H9 (cell line): ENCODE results near the gene SLC16A4. TPM values are rescaled to one million over a fixed set of nuclear protein-coding genes. Genes with fewer than 3 reads are reported as not detected.

Source experiments
- DNase-seq: peaks from one replicate; pipeline ENCODE4 v3.0.0-alpha.2; 2017
- H2AFZ ChIP-seq: one replicate; pipeline ENCODE4 v1.6.1; 2013; ENCODE audit warnings: mild to moderate bottlenecking, low read length, control low read depth, moderate library complexity
- H2AK5ac ChIP-seq: 2 replicates; pipeline ENCODE4 v1.6.1; 2013; ENCODE audit warnings: low read length, control low read depth, mixed read lengths; ENCODE audit not compliant: insufficient read length
- H2BK120ac ChIP-seq: one replicate; pipeline ENCODE4 v1.6.1; 2013; ENCODE audit warnings: low read depth, mild to moderate bottlenecking, low read length, control low read depth, inconsistent platforms; ENCODE audit not compliant: poor library complexity, severe bottlenecking
- H2BK12ac ChIP-seq: 2 replicates; pipeline ENCODE4 v1.6.1; 2013; ENCODE audit warnings: low read length, control low read depth, mixed read lengths, low read depth; ENCODE audit not compliant: insufficient read length
- H2BK15ac ChIP-seq: 2 replicates; pipeline ENCODE4 v1.6.1; 2013; ENCODE audit warnings: low read depth, low read length, control low read depth
- H2BK20ac ChIP-seq: one replicate; pipeline ENCODE4 v1.6.1; 2013; ENCODE audit warnings: low read depth, mild to moderate bottlenecking, low read length, control low read depth, inconsistent platforms; ENCODE audit not compliant: poor library complexity, severe bottlenecking
- H2BK5ac ChIP-seq: 2 replicates; pipeline ENCODE4 v1.6.1; 2013; ENCODE audit warnings: low read length, control low read depth, mixed read lengths; ENCODE audit not compliant: insufficient read length
- H3K14ac ChIP-seq: 2 replicates; pipeline ENCODE4 v1.6.1; 2013; ENCODE audit warnings: low read length, control low read depth; ENCODE audit not compliant: insufficient read depth
- H3K18ac ChIP-seq: 2 replicates; pipeline ENCODE4 v1.6.1; 2013; ENCODE audit warnings: low read depth, mild to moderate bottlenecking, mixed read lengths, low read length, control low read depth; ENCODE audit not compliant: insufficient read length
- H3K23ac ChIP-seq: 2 replicates; pipeline ENCODE4 v1.6.1; 2013; ENCODE audit warnings: low read length, control low read depth, mixed read lengths, low read depth; ENCODE audit not compliant: insufficient read length
- H3K23me2 ChIP-seq: 2 replicates; pipeline ENCODE4 v1.6.1; 2013; ENCODE audit warnings: low read depth, mild to moderate bottlenecking, mixed read lengths, low read length, control low read depth; ENCODE audit not compliant: insufficient read length, poor library complexity, severe bottlenecking
- H3K27ac ChIP-seq: 2 replicates; pipeline ENCODE4 v1.5.1; 2013; ENCODE audit warnings: low read length, control low read depth, mixed read lengths, low read depth; ENCODE audit not compliant: insufficient read length
- H3K27me3 ChIP-seq: 2 replicates; pipeline ENCODE4 v1.6.1; 2013; ENCODE audit warnings: low read length, control low read depth, inconsistent platforms; ENCODE audit not compliant: insufficient read depth
- H3K4ac ChIP-seq: 2 replicates; pipeline ENCODE4 v1.6.1; 2013; ENCODE audit warnings: low read depth, mild to moderate bottlenecking, control low read depth, inconsistent platforms, low read length, moderate library complexity
- H3K4me1 ChIP-seq: 2 replicates; pipeline ENCODE4 v1.6.1; 2013; ENCODE audit warnings: low read length, control low read depth, inconsistent platforms; ENCODE audit not compliant: insufficient read depth
- H3K4me2 ChIP-seq: 2 replicates; pipeline ENCODE4 v1.6.1; 2013; ENCODE audit warnings: low read length, control low read depth, mixed read lengths; ENCODE audit not compliant: insufficient read length, insufficient read depth
- H3K56ac ChIP-seq: 2 replicates; pipeline ENCODE4 v1.6.1; 2013; ENCODE audit warnings: low read depth, mild to moderate bottlenecking, mixed read lengths, low read length, control low read depth; ENCODE audit not compliant: insufficient read length
- H3K79me1 ChIP-seq: 2 replicates; pipeline ENCODE4 v1.6.1; 2013; ENCODE audit warnings: low read depth, mild to moderate bottlenecking, moderate library complexity, low read length, control low read depth, inconsistent platforms; ENCODE audit not compliant: insufficient read depth, poor library complexity, severe bottlenecking
- H3K79me2 ChIP-seq: 2 replicates; pipeline ENCODE4 v1.6.1; 2013; ENCODE audit warnings: low read length, control low read depth, inconsistent platforms; ENCODE audit not compliant: insufficient read depth
- H3K9ac ChIP-seq: 2 replicates; pipeline ENCODE4 v1.6.1; 2013; ENCODE audit warnings: low read length, control low read depth, mixed read lengths; ENCODE audit not compliant: insufficient read length; ENCODE audit errors: extremely low read depth
- H3K9me3 ChIP-seq: one replicate; pipeline ENCODE4 v1.6.1; 2013; ENCODE audit warnings: low read depth, low read length, inconsistent platforms; ENCODE audit not compliant: control insufficient read depth
- H3T11ph ChIP-seq: one replicate; pipeline ENCODE4 v1.6.1; 2013; ENCODE audit warnings: mild to moderate bottlenecking, low read length, control low read depth, inconsistent platforms
- H4K20me1 ChIP-seq: one replicate; pipeline ENCODE4 v1.6.1; 2013; ENCODE audit not compliant: control insufficient read depth, insufficient read length, insufficient read depth
- H4K5ac ChIP-seq: 2 replicates; pipeline ENCODE4 v1.6.1; 2013; ENCODE audit warnings: low read depth, mild to moderate bottlenecking, mixed read lengths, low read length, control low read depth; ENCODE audit not compliant: insufficient read length
- H4K8ac ChIP-seq: replicated peaks from 2 replicates; pipeline ENCODE4 v1.6.1; 2013; ENCODE audit warnings: low read length, control low read depth, mixed read lengths, low read depth; ENCODE audit not compliant: insufficient read length
- H4K91ac ChIP-seq: 2 replicates; pipeline ENCODE4 v1.6.1; 2013; ENCODE audit warnings: low read depth, mild to moderate bottlenecking, moderate library complexity, mixed read lengths, low read length, control low read depth; ENCODE audit not compliant: insufficient read length
- H3K27ac Mint-ChIP-seq, 3 experiments: 2 replicates in 2 of 3; 3 replicates in 1 of 3; pipeline ENCODE4 v1.8.0; 2020 to 2021; ENCODE audit warnings: mixed read lengths in 3 of 3, mild to moderate bottlenecking in 1 of 3, moderate library complexity in 1 of 3
- H3K27me3 Mint-ChIP-seq: 2 replicates; pipeline ENCODE4 v1.8.0; 2021; ENCODE audit warnings: low read depth, mild to moderate bottlenecking, moderate library complexity, mixed read lengths
- H3K36me3 Mint-ChIP-seq, 3 experiments: 2 replicates in 2 of 3; 3 replicates in 1 of 3; pipeline ENCODE4 v1.8.0; 2020 to 2021; ENCODE audit warnings: low read depth in 3 of 3, mixed read lengths in 3 of 3; ENCODE audit not compliant: insufficient read depth in 1 of 3
- H3K4me1 Mint-ChIP-seq, 2 experiments: 2 replicates each; pipeline ENCODE4 v1.8.0; 2020; ENCODE audit warnings: mixed read lengths in 2 of 2
- H3K4me3 Mint-ChIP-seq, 2 experiments: 2 replicates in 1 of 2; 3 replicates in 1 of 2; pipeline ENCODE4 v1.8.0; 2020 to 2021; ENCODE audit warnings: mild to moderate bottlenecking in 2 of 2, mixed read lengths in 2 of 2, moderate library complexity in 1 of 2
- H3K9me3 Mint-ChIP-seq, 2 experiments: 2 replicates in 1 of 2; 3 replicates in 1 of 2; pipeline ENCODE4 v1.8.0; 2020; ENCODE audit warnings: mild to moderate bottlenecking in 2 of 2, mixed read lengths in 2 of 2, moderate library complexity in 1 of 2
- CTCF ChIP-seq: fragments of 200-600 bp; sonication (generic); conservative IDR thresholded peaks from 3 replicates; pipeline ENCODE4 v1.8.0; 2021; ENCODE audit warnings: antibody characterized with exemption, mild to moderate bottlenecking
- WGBS: extraction: QIAGEN DNeasy Blood & Tissue Kit; methylation state at CpG from one replicate; pipeline ENCODE4 v1.1.7; 2013; ENCODE audit warnings: missing lambda C conversion rate, low lambda C conversion rate, mixed read lengths; ENCODE audit not compliant: insufficient read length; ENCODE audit errors: extremely low coverage; 5-methylcytosine and 5-hydroxymethylcytosine counted together
- total RNA-seq: library from RNA; stranded (reverse); gene quantifications from 2 replicates; pipeline ENCODE4 v1.2.1, GENCODE V29; 2021

SLC16A4 gene
- total RNA-seq, 1 experiment from 2014 or later = 0.17 TPM

GRCh38 chr1:110433213-110433612, 42.4 kb upstream of the SLC16A4 start:
- Histone ChIP-seq H3K27ac (no peak overlapping the region), H3K14ac (no peak overlapping the region), H2AFZ (no peak overlapping the region), H3K4me2 (no peak overlapping the region), H3K4ac (no peak overlapping the region), H2BK120ac (no peak overlapping the region), H3K23ac (no peak overlapping the region), H4K91ac (no peak overlapping the region), H2BK12ac (no peak overlapping the region), H2BK20ac (no peak overlapping the region), H3K23me2 (no peaks in the 10 kb centered on the region), H3T11ph (no peak overlapping the region), H3K9ac (no peak overlapping the region), H3K79me1 (no peaks in the 10 kb centered on the region), H3K18ac (no peak overlapping the region), H3K56ac (no peak overlapping the region), H2BK15ac (no peak overlapping the region), H4K20me1 (no peaks in the 10 kb centered on the region), H4K8ac (no peak overlapping the region), H3K4me1 (no peaks in the 10 kb centered on the region; the same call in 1 of the 2 replicates), H3K27me3 (no peaks in the 10 kb centered on the region; the same call in 1 of the 2 replicates), H3K9me3 (no peaks in the 10 kb centered on the region), H3K79me2 (no peaks in the 10 kb centered on the region), H2AK5ac (no peak overlapping the region), H4K5ac (no peak overlapping the region), H2BK5ac (no peak overlapping the region)
- Mint-ChIP-seq H3K27me3 (peaks cover 22% of the 10 kb centered on the region), H3K4me1 (peaks cover 26 to 34% of the 10 kb centered on the region in 2 experiments), H3K4me3 (no peak overlapping the region), H3K27ac (no peak overlapping the region), H3K9me3 (no peaks in the 10 kb centered on the region), H3K36me3 (no peaks in the 10 kb centered on the region)
- no CpG with 5 or more reads among the region's 2 CpGs for WGBS
- no peak for DNase-seq
- TF ChIP-seq CTCF = no peak
